Vagina (tissue), 2 donors: Measurements from ENCODE around the gene RIF1. TPM values are rescaled to one million over a fixed set of nuclear protein-coding genes. Genes with fewer than 3 reads are reported as not detected.

Experiments used
- DNase-seq, 2 donors: peaks; one replicate each; pipeline ENCODE4 v3.0.0-alpha.2; 2017; ENCODE audit errors: extremely low spot score in 2 of 2
- H3K27ac ChIP-seq: fragments of 200-600 bp; sonication (generic); one replicate; pipeline ENCODE4 v1.5.1; 2019
- H3K27me3 ChIP-seq: fragments of 200-600 bp; sonication (generic); one replicate; pipeline ENCODE4 v1.5.1; 2019
- H3K36me3 ChIP-seq, 2 donors: fragments of 200-600 bp; sonication (generic); one replicate each; pipeline ENCODE4 v1.5.1; 2017 to 2019
- H3K4me1 ChIP-seq: fragments of 200-600 bp; sonication (generic); one replicate; pipeline ENCODE4 v1.5.1; 2019
- H3K4me3 ChIP-seq, 2 donors: fragments of 200-600 bp; sonication (generic); 1 replicate in 1 of 2; 2 replicates in 1 of 2; pipeline ENCODE4 v1.5.1; 2016 to 2019
- H3K9me3 ChIP-seq: fragments of 200-600 bp; sonication (generic); one replicate; pipeline ENCODE4 v1.5.1; 2019
- POLR2A ChIP-seq, 2 donors: fragments of 450-650 bp; IDR thresholded peaks; one replicate each; pipeline ENCODE4 v1.6.1; 2017; ENCODE audit warnings: antibody characterized with exemption in 2 of 2, mild to moderate bottlenecking in 2 of 2, moderate library complexity in 2 of 2
- POLR2AphosphoS5 ChIP-seq, 2 donors: sonication (generic); formaldehyde crosslinking; IDR thresholded peaks; one replicate each; pipeline ENCODE4 v1.9.0; 2017; ENCODE audit warnings: antibody characterized with exemption in 2 of 2, mild to moderate bottlenecking in 2 of 2, low read depth in 1 of 2; ENCODE audit not compliant: insufficient read depth in 1 of 2
- intact Hi-C: fragments of 100-400 bp; cut with DNase I; formaldehyde crosslinking; loops from one replicate; pipeline ENCODE4 v1.15.1; 2023
- total RNA-seq: library from RNA; depleted of rRNA; stranded (reverse); fragments of >200 nt; gene quantifications from one replicate; pipeline ENCODE4 v1.2.3, GENCODE V29; 2016
- TF ChIP-seq, protein P1 (sequence below), 3 experiments: fragments of 450-650 bp in 2 of 3; fragments of 200-600 bp in 1 of 3; sonication (generic) in 1 of 3; IDR thresholded peaks; one replicate each; pipeline ENCODE4 v1.5.1; 2017 to 2019; ENCODE audit warnings: antibody characterized with exemption in 3 of 3, mild to moderate bottlenecking in 2 of 3, moderate library complexity in 2 of 3

Gene RIF1
- total RNA-seq, 1 donor from 2014 or later = 31.7 TPM

GRCh38 chr2:151374436-151374835, 35.3 kb upstream of the RIF1 start:
- TF ChIP-seq POLR2A (IDR thresholded peaks at IDR 0.05) (no peak), POLR2AphosphoS5 (IDR thresholded peaks at IDR 0.05; ENCODE audit: insufficient read depth in 1 of 2, low read depth in 1 of 2) (no peak)
- TF ChIP-seq, protein P1, sequence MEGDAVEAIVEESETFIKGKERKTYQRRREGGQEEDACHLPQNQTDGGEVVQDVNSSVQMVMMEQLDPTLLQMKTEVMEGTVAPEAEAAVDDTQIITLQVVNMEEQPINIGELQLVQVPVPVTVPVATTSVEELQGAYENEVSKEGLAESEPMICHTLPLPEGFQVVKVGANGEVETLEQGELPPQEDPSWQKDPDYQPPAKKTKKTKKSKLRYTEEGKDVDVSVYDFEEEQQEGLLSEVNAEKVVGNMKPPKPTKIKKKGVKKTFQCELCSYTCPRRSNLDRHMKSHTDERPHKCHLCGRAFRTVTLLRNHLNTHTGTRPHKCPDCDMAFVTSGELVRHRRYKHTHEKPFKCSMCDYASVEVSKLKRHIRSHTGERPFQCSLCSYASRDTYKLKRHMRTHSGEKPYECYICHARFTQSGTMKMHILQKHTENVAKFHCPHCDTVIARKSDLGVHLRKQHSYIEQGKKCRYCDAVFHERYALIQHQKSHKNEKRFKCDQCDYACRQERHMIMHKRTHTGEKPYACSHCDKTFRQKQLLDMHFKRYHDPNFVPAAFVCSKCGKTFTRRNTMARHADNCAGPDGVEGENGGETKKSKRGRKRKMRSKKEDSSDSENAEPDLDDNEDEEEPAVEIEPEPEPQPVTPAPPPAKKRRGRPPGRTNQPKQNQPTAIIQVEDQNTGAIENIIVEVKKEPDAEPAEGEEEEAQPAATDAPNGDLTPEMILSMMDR (IDR thresholded peaks at IDR 0.05) = no peak
- intact Hi-C loops = no loop called here
- no peak for DNase-seq

GRCh38 chr2:151379169-151379568, 30.5 kb upstream of the RIF1 start:
- no peak for DNase-seq
- Histone ChIP-seq H3K27ac (no peak overlapping the region), H3K36me3 (no peaks in the 10 kb centered on the region), H3K27me3 (no peaks in the 10 kb centered on the region), H3K4me1 (no peaks in the 10 kb centered on the region), H3K9me3 (no peaks in the 10 kb centered on the region), H3K4me3 (no peak overlapping the region)
- TF ChIP-seq POLR2AphosphoS5 (IDR thresholded peaks at IDR 0.05; ENCODE audit: insufficient read depth in 1 of 2, low read depth in 1 of 2) = no peak
- TF ChIP-seq, protein P1 (IDR thresholded peaks at IDR 0.05) = no peak
- TF ChIP-seq POLR2A (IDR thresholded peaks at IDR 0.05) = no peak
- intact Hi-C loops = no loop called here

More at GRCh38 chr2:151374436-151374835, 35.3 kb upstream of the RIF1 start:
- H3K36me3 ChIP-seq = no peaks in the 10 kb centered on the region
- H3K27ac ChIP-seq = no peak overlapping the region
- no peaks in the 10 kb centered on the region for H3K9me3 ChIP-seq
- no peaks in the 10 kb centered on the region for H3K4me1 ChIP-seq
- no peak overlapping the region for H3K4me3 ChIP-seq
- no peaks in the 10 kb centered on the region for H3K27me3 ChIP-seq

DNA sequence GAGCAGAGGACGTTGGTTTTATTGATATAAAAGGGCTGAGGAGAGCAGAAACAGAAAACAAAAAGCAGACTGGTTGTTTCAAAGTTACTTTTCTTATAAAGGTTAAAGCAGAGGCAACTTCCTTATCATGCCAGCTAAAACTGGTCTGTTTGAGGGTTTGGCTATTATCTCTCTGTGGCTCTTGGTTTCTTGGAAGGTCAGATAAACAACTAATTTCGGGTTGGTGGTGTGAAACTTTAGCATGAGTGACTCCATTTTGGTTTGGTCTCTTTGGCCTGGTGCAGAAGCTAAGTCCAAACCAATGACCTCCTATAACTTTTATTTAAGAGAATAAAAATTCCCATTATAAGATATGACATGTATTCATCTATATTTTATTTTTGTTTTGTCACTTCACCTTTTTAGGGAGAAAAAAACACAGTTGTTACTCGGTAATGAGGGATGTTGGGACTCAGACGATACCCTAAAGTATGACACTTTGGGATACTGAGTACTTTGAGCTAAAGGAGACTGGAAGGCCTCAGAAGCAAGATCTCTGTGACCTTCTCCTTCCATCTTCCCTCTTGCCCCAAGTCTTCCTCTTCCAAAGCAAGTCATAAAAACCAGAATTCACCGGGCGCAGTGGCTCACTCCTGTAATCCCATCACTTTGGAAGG, 29.0 kb upstream of the RIF1 start:
- no peak for TF ChIP-seq POLR2AphosphoS5 (IDR thresholded peaks at IDR 0.05; ENCODE audit: insufficient read depth in 1 of 2, low read depth in 1 of 2)
- TF ChIP-seq, protein P1 (IDR thresholded peaks at IDR 0.05) = no peak
- no peak for TF ChIP-seq POLR2A (IDR thresholded peaks at IDR 0.05)
- intact Hi-C loops = loop anchor here (5.0 kb wide), 1 partner anchor 313 kb away; no protein-coding TSS in a partner anchor
- no peak for DNase-seq
- H3K27me3 ChIP-seq = no peaks in the 10 kb centered on the region
- no peak overlapping the region for H3K27ac ChIP-seq
- no peak overlapping the region for H3K4me3 ChIP-seq
- H3K36me3 ChIP-seq = no peaks in the 10 kb centered on the region
- H3K9me3 ChIP-seq = no peaks in the 10 kb centered on the region
- H3K4me1 ChIP-seq = no peaks in the 10 kb centered on the region

DNA sequence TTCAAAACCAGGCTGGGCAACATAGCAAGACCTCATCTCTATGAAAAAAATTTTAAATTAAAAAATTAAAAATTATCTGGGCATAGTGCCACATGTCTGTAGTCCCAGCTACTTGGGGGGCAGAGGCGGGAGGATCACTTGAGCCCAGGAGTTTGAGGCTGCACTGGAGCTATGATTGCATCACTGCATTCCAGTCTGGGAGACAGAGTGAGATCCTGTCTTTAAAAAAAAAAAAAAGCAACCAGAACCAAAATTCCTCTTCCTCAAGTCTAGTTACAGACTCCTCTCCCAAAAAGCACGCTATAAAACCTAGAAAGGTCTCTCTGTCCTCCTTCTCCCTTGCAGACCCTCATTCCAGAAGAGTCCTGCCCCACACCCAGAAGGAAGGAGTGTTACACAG, 28.4 kb upstream of the RIF1 start:
- TF ChIP-seq POLR2AphosphoS5 (IDR thresholded peaks at IDR 0.05; ENCODE audit: insufficient read depth in 1 of 2, low read depth in 1 of 2) = no peak
- TF ChIP-seq POLR2A (IDR thresholded peaks at IDR 0.05) = no peak
- TF ChIP-seq, protein P1 (IDR thresholded peaks at IDR 0.05) = no peak
- no peak overlapping the region for H3K4me3 ChIP-seq
- DNase-seq = no peak
- no peaks in the 10 kb centered on the region for H3K4me1 ChIP-seq
- intact Hi-C loops = loop anchor here (5.0 kb wide), 1 partner anchor 314 kb away; no protein-coding TSS in a partner anchor
- no peaks in the 10 kb centered on the region for H3K27me3 ChIP-seq
- no peaks in the 10 kb centered on the region for H3K36me3 ChIP-seq
- no peak overlapping the region for H3K27ac ChIP-seq
- H3K9me3 ChIP-seq = no peaks in the 10 kb centered on the region

GRCh38 chr2:151388011-151388410, 21.7 kb upstream of the RIF1 start:
- Histone ChIP-seq H3K9me3 (no peaks in the 10 kb centered on the region), H3K4me3 (no peak overlapping the region), H3K4me1 (no peaks in the 10 kb centered on the region), H3K36me3 (no peaks in the 10 kb centered on the region), H3K27me3 (no peaks in the 10 kb centered on the region), H3K27ac (no peak overlapping the region)
- no peak for DNase-seq
- TF ChIP-seq POLR2A (IDR thresholded peaks at IDR 0.05) (no peak), POLR2AphosphoS5 (IDR thresholded peaks at IDR 0.05; ENCODE audit: insufficient read depth in 1 of 2, low read depth in 1 of 2) (no peak)
- TF ChIP-seq, protein P1 (IDR thresholded peaks at IDR 0.05) = no peak
- intact Hi-C loops = no loop called here
